ENCODE measurements around the gene CASP12. TPM values are rescaled to one million over a fixed set of nuclear protein-coding genes. Genes with fewer than 3 reads are reported as not detected.
"Not testable (repeated sequence)": the region's sequence is repeated elsewhere in the genome, so short reads cannot be mapped to it uniquely, and the experiment has no call there.

The CASP12 gene
- total and polyA plus RNA-seq, 12 donors, result 0.06 to 0.46 (median 0.33) TPM; not detected in 6

DNA sequence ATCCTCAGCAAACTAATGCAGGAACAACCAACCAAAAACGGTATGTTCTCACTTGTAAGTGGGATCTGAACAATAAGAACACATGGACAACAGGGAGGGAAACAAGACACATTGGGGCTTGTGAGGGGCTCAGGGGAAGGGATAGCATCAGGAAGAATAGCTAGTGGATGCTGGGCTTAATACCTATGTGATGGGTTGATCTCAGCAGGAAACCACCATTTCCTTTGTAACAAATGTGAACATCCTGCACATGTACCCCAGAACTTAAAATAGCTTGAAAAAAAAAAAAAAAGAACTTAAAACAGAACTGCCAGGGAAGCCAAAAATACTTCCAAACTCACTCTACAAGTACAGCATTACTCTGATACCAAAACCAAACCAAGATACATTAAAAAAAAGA, 36.3 kb upstream of the CASP12 start:
- peak in 1 of 8 donors; percentile 33 for ATAC-seq
- DNase-seq, result no peak
- no peak overlapping the region for H3K27ac ChIP-seq
- 59 to 67% methylated on average over 1 of the region's 1 CpG for WGBS, 2 donors
- H3K36me3 ChIP-seq, result no peaks in the 10 kb centered on the region
- H3K4me1 ChIP-seq, result peaks cover 0 to 10% (median 0%) of the 10 kb centered on the region in 9 donors
- TF ChIP-seq, protein P1, sequence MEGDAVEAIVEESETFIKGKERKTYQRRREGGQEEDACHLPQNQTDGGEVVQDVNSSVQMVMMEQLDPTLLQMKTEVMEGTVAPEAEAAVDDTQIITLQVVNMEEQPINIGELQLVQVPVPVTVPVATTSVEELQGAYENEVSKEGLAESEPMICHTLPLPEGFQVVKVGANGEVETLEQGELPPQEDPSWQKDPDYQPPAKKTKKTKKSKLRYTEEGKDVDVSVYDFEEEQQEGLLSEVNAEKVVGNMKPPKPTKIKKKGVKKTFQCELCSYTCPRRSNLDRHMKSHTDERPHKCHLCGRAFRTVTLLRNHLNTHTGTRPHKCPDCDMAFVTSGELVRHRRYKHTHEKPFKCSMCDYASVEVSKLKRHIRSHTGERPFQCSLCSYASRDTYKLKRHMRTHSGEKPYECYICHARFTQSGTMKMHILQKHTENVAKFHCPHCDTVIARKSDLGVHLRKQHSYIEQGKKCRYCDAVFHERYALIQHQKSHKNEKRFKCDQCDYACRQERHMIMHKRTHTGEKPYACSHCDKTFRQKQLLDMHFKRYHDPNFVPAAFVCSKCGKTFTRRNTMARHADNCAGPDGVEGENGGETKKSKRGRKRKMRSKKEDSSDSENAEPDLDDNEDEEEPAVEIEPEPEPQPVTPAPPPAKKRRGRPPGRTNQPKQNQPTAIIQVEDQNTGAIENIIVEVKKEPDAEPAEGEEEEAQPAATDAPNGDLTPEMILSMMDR (IDR thresholded peaks at IDR 0.05), result no peak
- H3K4me3 ChIP-seq, result no peak overlapping the region
- peaks cover 0 to 11% (median 0%) of the 10 kb centered on the region in 11 donors for H3K9me3 ChIP-seq
- intact Hi-C loops (cut with DNase I), result no loop called here
- no peaks in the 10 kb centered on the region for H3K27me3 ChIP-seq

DNA sequence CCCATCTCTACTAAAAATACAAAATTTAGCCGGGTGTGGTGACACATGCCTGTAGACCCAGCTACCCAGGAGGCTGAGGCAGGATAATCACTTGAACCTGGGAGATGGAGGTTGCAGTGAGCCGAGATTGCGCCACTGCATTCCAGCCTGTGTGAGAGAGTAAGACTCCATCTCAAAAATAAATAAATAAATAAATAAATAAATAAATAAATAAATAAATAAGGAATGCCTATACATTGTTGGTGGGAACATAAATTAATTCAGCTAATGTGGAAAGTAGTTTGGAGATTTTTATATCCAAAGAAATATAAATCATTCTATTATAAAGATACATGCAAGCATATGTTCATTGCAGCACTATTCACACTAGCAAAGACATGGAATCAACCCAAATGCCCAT, 35.8 kb upstream of the CASP12 start:
- H3K4me3 ChIP-seq; ATAC-seq; DNase-seq; H3K27me3 ChIP-seq; H3K27ac ChIP-seq; intact Hi-C loops (cut with DNase I); H3K36me3 ChIP-seq: not testable (repeated sequence)
- 92 to 98% methylated on average over 3 of the region's 3 CpGs for WGBS, 2 donors
- peaks cover 0 to 11% (median 0%) of the 10 kb centered on the region in 11 donors for H3K9me3 ChIP-seq
- peaks cover 0 to 10% (median 0%) of the 10 kb centered on the region in 9 donors for H3K4me1 ChIP-seq

DNA sequence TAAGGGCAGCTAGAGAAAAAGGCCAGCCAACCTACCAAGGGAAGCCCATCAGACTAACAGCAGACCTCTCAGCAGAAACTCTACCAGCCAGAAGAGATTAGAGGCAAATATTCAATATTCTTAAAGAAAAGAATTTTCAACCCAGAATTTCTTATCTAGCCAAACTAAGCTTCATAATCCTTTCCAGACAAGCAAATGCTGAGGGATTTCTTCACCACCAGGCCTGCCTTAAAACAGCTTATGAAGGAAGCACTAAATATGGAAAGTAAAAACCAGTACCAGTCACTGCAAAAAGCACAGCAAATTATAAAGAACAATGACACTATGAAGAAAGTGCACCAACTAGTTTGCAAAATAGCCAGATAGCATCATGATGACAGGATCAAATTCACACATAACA, 30.6 kb upstream of the CASP12 start:
- TF ChIP-seq, protein P1 (IDR thresholded peaks at IDR 0.05), result no peak
- Histone ChIP-seq H3K4me3 (no peak overlapping the region), H3K27me3 (no peaks in the 10 kb centered on the region), H3K27ac (no peak overlapping the region), H3K4me1 (no peaks in the 10 kb centered on the region), H3K9me3 (peaks cover 0 to 22% (median 0%) of the 10 kb centered on the region in 11 donors), H3K36me3 (no peaks in the 10 kb centered on the region)
- intact Hi-C loops (cut with DNase I), result no loop called here
- ATAC-seq, result no peak
- no peak for DNase-seq

DNA sequence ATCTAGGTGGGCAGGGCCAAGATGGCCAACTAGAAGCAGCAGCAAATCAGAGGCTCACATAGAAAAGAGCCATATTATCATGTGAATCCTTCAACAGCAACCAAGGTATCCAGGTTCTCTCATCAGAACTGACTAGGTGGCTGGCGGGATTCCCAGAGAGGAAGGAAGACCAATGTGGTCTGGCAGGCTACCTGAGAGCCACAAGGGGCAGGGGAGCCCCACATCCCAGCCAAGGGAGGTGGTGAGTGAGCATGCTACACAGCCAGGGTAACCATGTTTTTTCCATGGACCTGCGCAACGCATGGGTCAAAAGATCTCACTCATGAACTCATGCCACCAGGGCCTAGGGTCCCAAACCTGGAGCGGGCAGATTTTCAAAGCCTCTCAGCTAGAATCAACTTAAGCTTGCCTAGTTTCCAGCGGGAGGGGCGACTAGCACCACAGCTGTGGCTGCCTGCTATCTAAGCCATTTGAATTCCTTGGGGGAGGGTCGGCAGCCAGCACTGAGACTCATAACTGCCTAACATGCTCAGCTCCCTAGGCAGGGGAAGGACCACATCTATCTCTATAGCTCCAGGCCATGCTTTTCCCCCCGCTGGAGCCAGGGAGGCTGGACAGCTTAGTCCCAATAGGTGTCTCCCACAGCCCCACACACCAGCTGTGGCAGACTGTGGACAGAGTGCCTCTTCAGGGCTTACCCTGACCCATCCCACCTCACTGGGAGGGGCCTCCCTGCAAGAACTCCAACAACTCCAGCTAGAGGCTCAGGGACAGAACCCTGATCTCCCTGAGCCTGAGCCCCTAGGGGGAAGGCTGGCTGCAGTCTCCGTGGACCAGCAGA, 28.7 kb upstream of the CASP12 start:
- WGBS, 2 donors, result 77 to 78% methylated on average over 9 of the region's 9 CpGs
- no peaks in the 10 kb centered on the region for H3K27me3 ChIP-seq

More for the DNA sequence above, 28.7 kb upstream of the CASP12 start:
- TF ChIP-seq, protein P1 (IDR thresholded peaks at IDR 0.05), result no peak
- Histone ChIP-seq H3K36me3 (no peaks in the 10 kb centered on the region), H3K4me1 (no peaks in the 10 kb centered on the region), H3K27ac (no peak overlapping the region), H3K4me3 (no peak overlapping the region), H3K9me3 (peaks cover 0 to 22% (median 0%) of the 10 kb centered on the region in 11 donors)
- ATAC-seq (no peak), DNase-seq (no peak)
- intact Hi-C loops (cut with DNase I), result no loop called here
